Colonic mucosa (tissue), 4 donors: ENCODE data around the gene ARHGAP35. TPM values are rescaled to one million over a fixed set of nuclear protein-coding genes. Genes with fewer than 3 reads are reported as not detected.
"Not testable (repeated sequence)": the region's sequence is repeated elsewhere in the genome, so short reads cannot be mapped to it uniquely, and the experiment has no call there.

Source experiments
- DNase-seq: peaks from one replicate; pipeline ENCODE4 v3.0.0-alpha.2; 2020
- H3K27ac ChIP-seq: fragments of 200-600 bp; one replicate; pipeline ENCODE4 v1.8.0; 2021
- H3K27me3 ChIP-seq: fragments of 200-600 bp; one replicate; pipeline ENCODE4 v1.8.0; 2021
- H3K36me3 ChIP-seq: fragments of 200-600 bp; one replicate; pipeline ENCODE4 v1.8.0; 2021
- H3K4me1 ChIP-seq: fragments of 200-600 bp; one replicate; pipeline ENCODE4 v1.8.0; 2021; ENCODE audit warnings: mild to moderate bottlenecking
- H3K4me3 ChIP-seq: fragments of 200-600 bp; one replicate; pipeline ENCODE4 v1.8.0; 2021
- H3K9ac ChIP-seq, 2 donors: one replicate each; pipeline ENCODE4 v1.7.0; 2013; ENCODE audit warnings: control low read depth in 2 of 2, low read depth in 2 of 2, low read length in 2 of 2
- H3K9me3 ChIP-seq: fragments of 200-600 bp; one replicate; pipeline ENCODE4 v1.8.0; 2021
- CTCF ChIP-seq: fragments of 200-600 bp; IDR thresholded peaks from one replicate; pipeline ENCODE4 v1.8.0; 2022; ENCODE audit warnings: antibody characterized with exemption, mild to moderate bottlenecking
- intact Hi-C: fragments of 100-400 bp; cut with DNase I; formaldehyde crosslinking; loops from one replicate; pipeline ENCODE4 v1.14.1; 2022
- total RNA-seq, 2 donors: library from RNA; stranded (reverse); fragmentation: NEBNext Ultra II Directional in 1 of 2; extraction: Animal tissue kit (Norgen Biotek cat#: 25700) in 1 of 2; gene quantifications; one replicate each; pipeline ENCODE4 v1.2.1, GENCODE V29; 2021
- donor health status: healthy.
- donor health status: DM: no; HTN: no; CAD: no.
- donor health status: DM: no; HTN: no; CAD: no.

ARHGAP35 gene
- total RNA-seq, 2 donors from 2014 or later, result 45.1 to 61.3 TPM

- no peaks in the 10 kb centered on the region for H3K4me1 ChIP-seq
Observed at GRCh38 chr19:46875657-46876056, 14.9 kb downstream of the ARHGAP35 start.

GRCh38 chr19:46878613-46879375 lies 18.0 kb downstream of the ARHGAP35 start:
- H3K27ac ChIP-seq, result no peak overlapping the region
- DNase-seq, result no peak
- no peaks in the 10 kb centered on the region for H3K27me3 ChIP-seq
- H3K9ac ChIP-seq, result no peak overlapping the region
- no peak for TF ChIP-seq CTCF
- H3K9me3 ChIP-seq, result no peaks in the 10 kb centered on the region
- intact Hi-C loops, result no loop called here
- H3K4me1 ChIP-seq, result no peaks in the 10 kb centered on the region
- H3K4me3 ChIP-seq, result no peak overlapping the region
- H3K36me3 ChIP-seq, result no peaks in the 10 kb centered on the region

More at GRCh38 chr19:46875657-46876056, 14.9 kb downstream of the ARHGAP35 start:
- Histone ChIP-seq H3K27ac (no peak overlapping the region), H3K4me3 (no peak overlapping the region), H3K9me3 (no peaks in the 10 kb centered on the region), H3K27me3 (no peaks in the 10 kb centered on the region), H3K9ac (no peak overlapping the region), H3K36me3 (no peaks in the 10 kb centered on the region)
- TF ChIP-seq CTCF, result no peak
- DNase-seq, result no peak
- intact Hi-C loops, result no loop called here

GRCh38 chr19:46880431-46880830 lies 19.6 kb downstream of the ARHGAP35 start:
- no peaks in the 10 kb centered on the region for H3K27me3 ChIP-seq
- TF ChIP-seq CTCF, result no peak
- no peak overlapping the region for H3K4me3 ChIP-seq
- no peak for DNase-seq
- no peaks in the 10 kb centered on the region for H3K4me1 ChIP-seq
- intact Hi-C loops, result no loop called here
- no peaks in the 10 kb centered on the region for H3K36me3 ChIP-seq
- H3K27ac ChIP-seq, result no peak overlapping the region
- H3K9me3 ChIP-seq, result no peaks in the 10 kb centered on the region
- H3K9ac ChIP-seq, result no peak overlapping the region

GRCh38 chr19:46881092-46881491 lies 20.3 kb downstream of the ARHGAP35 start:
- TF ChIP-seq CTCF, result no peak
- no peak overlapping the region for H3K27ac ChIP-seq
- no peak overlapping the region for H3K4me3 ChIP-seq
- intact Hi-C loops, result no loop called here
- H3K36me3 ChIP-seq, result no peaks in the 10 kb centered on the region
- H3K9ac ChIP-seq, result no peak overlapping the region
- no peaks in the 10 kb centered on the region for H3K9me3 ChIP-seq
- H3K27me3 ChIP-seq, result no peaks in the 10 kb centered on the region
- DNase-seq, result no peak
- no peaks in the 10 kb centered on the region for H3K4me1 ChIP-seq

GRCh38 chr19:46882034-46882433 lies 21.2 kb downstream of the ARHGAP35 start:
- H3K27ac ChIP-seq, result no peak overlapping the region
- intact Hi-C loops, result no loop called here

GRCh38 chr19:46882751-46883150 lies 22.0 kb downstream of the ARHGAP35 start:
- H3K27ac ChIP-seq, H3K4me3 ChIP-seq, H3K27me3 ChIP-seq, intact Hi-C loops, H3K4me1 ChIP-seq, H3K36me3 ChIP-seq, H3K9me3 ChIP-seq, DNase-seq, H3K9ac ChIP-seq: not testable (repeated sequence)

More at GRCh38 chr19:46882034-46882433, 21.2 kb downstream of the ARHGAP35 start:
- H3K4me3 ChIP-seq, result no peak overlapping the region
- no peaks in the 10 kb centered on the region for H3K4me1 ChIP-seq
- no peaks in the 10 kb centered on the region for H3K9me3 ChIP-seq
- DNase-seq, result no peak
- TF ChIP-seq CTCF, result no peak
- H3K9ac ChIP-seq, result no peak overlapping the region
- H3K27me3 ChIP-seq, result no peaks in the 10 kb centered on the region
- H3K36me3 ChIP-seq, result no peaks in the 10 kb centered on the region
